ENCODE results near the gene KCND2.
"Not testable (repeated sequence)": the region's sequence is repeated elsewhere in the genome, so short reads cannot be mapped to it uniquely, and the experiment has no call there.

The KCND2 gene

DNA sequence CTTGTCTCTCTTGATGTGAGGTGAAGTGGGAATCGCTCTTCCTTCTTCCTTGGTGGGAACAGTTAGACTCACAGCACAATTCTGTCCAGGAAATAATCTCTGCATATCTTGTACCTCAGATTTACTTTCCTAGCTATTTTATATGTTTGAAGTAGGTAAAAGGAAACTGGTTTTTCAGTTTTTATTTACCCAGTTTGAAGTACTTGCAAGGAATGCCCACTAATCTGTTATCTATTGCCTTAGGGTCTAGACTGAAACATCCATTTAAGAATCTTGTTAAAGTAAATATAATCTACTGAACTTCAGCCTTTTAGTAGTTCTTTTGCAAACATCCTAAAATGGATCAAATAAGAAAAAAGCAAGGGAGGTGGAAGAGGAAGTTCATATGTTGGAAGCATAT lies 229.8 kb downstream of the KCND2 start:
- no peak for DNase-seq

- no peak for DNase-seq
Observed at GRCh38 chr7:120504386-120504785, 231.4 kb downstream of the KCND2 start.

GRCh38 chr7:120505770-120506169 lies 232.8 kb downstream of the KCND2 start:
- no peak for DNase-seq

- DNase-seq: no peak
Observed at GRCh38 chr7:120512701-120513100, 239.7 kb downstream of the KCND2 start.

DNA sequence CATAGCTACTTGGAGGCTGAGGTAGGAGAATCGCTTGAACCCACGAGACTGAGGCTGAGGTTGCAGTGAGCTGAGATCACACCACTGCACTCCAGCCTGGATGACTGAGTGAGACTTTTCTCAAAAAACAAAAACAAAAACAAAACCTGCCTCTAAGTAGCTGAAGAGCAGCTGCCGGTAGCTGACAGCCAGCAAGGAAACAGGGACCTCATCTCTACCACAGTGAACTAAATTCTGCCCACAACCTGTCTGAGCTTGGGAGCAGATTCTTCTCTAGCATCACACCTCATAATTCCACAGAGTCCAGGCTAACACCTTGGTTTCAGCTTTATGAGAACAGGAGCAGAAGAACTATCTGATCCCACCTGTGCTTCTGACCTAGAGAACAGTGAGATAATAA lies 246.2 kb downstream of the KCND2 start:
- DNase-seq: no peak

GRCh38 chr7:120521761-120522737 lies 249.1 kb downstream of the KCND2 start:
- no peak for DNase-seq

GRCh38 chr7:120523985-120524384 lies 251.0 kb downstream of the KCND2 start:
- DNase-seq: no peak

- DNase-seq: no peak
Observed at GRCh38 chr7:120526902-120527509, 254.0 kb downstream of the KCND2 start.

DNA sequence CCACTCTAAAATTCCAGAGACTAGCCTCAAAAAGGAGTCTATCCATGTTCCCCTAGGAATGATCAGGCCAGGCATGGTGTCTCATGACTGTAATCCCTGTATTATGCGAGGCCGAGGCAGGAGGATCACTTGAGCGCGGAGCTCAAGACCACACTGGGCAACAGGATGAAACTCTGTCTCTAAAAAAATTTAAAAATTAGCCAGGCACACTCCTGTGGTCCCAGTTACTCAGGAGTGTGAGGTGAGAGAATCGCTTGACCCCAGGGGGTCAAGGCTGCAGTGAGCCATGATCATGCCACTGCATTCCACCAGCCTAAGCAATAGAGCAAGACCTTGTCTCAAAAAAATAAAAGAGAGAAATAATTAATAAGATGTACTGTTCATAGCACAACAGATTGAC lies 256.8 kb downstream of the KCND2 start:
- DNase-seq: no peak

GRCh38 chr7:120538335-120538734 lies 265.4 kb downstream of the KCND2 start:
- no peak for DNase-seq

DNA sequence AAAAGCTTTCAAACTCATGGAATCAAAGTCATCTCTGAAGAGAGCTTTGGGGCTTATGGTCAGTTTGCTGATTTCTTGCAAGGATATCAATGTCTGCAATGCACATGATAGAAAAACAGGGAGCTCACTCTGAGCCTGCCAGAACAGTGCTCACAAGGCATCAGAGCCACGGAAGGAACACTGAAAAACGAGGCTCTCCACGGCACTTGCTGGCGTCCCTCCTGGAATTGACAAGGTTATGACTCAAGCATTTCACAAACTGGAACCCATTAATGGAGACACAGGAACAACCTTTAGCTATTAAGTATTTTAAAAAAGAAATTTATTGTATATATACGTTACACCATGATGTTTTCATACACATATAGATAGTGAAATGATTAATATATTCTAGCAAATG lies 266.3 kb downstream of the KCND2 start:
- no peak for DNase-seq

- DNase-seq: no peak
Observed at GRCh38 chr7:120547605-120548004, 274.6 kb downstream of the KCND2 start.

GRCh38 chr7:120550494-120551048 lies 277.6 kb downstream of the KCND2 start:
- no peak for DNase-seq

GRCh38 chr7:120553491-120553890 lies 280.5 kb downstream of the KCND2 start:
- DNase-seq: no peak

GRCh38 chr7:120554960-120555571 lies 282.1 kb downstream of the KCND2 start:
- peak; percentile 1 for DNase-seq

GRCh38 chr7:120564145-120564544 lies 291.2 kb downstream of the KCND2 start:
- no peak for DNase-seq

DNA sequence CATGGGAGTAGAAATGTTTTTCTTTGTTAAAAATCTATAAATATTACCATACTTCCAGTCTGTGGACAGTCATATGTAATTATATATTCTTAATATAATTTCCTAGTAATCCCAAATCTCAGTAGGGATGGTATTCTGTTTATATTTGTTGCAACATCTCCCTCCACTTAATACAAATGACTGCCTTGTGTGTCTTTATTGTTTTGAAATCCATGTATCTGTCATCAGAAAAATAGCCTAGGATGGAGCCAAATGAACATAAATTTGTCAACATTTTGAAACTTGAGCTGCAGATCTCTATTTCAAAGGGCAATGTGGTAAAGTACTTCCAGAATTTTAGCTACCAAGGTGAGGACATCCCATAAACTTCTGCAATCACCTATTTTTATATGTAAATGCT lies 294.2 kb downstream of the KCND2 start:
- DNase-seq: no peak

- DNase-seq: not testable (repeated sequence)
Observed at GRCh38 chr7:120578657-120579056, 305.7 kb downstream of the KCND2 start.

GRCh38 chr7:120582916-120583315 lies 309.9 kb downstream of the KCND2 start:
- no peak for DNase-seq

DNA sequence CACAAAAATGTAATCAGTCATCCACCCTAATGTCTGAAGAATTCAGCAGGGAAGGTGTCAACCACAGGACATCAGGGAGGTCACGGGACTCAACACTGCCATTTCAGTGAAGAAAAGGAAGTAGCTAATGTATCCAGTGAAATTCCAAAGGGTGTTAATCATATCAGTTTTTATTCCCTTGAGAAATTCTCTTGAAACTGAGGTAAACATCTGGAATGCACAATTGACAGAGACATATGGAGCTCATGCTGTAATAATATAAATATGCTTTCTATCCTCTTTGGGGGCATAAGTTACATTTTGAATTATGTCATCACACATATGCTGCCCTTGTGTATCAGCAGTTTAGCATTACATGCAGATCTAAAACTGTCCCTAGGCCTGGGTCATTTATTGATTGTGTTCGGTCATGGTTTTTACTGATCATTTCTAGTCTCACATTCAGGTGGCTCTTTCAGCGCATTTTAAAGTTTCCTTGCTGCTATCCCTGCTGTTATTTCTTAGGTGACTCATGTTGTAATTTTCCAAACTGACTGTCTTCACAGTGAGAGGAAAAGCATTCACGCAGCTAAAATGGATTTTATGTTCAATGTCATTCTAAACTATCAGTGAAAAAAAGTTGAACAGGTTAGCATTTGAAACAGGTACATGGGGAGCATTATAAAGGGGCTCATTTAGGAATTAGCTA lies 311.1 kb downstream of the KCND2 start:
- DNase-seq: no peak

- no peak for DNase-seq
Observed at GRCh38 chr7:120586571-120586970, 313.6 kb downstream of the KCND2 start.

- no peak for DNase-seq
Observed at GRCh38 chr7:120587243-120587642, 314.3 kb downstream of the KCND2 start.

DNA sequence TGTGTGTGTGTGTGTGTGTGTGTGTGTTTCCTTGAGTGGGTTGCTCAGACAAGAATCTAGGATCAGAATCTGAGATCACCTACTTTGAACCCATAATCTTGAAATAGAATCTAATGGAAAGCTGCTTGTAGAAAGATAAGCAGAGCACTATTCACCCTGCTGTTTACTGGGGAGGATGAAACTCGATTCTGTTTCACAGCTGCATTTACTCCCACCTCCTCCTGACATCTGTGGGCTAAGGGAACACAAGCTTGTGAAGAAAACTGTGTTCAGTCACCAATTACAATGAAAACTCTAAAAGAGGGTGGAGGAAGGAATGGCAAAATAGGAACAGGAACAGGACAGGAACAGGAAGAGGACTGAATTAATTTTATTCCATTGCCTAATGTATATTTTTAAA lies 315.4 kb downstream of the KCND2 start:
- DNase-seq: no peak

Measured in amniotic stem cell (primary cell).